HL-60 (cell line): ENCODE data around the gene HTR7.

Experiments
- DNase-seq, 2 experiments: peaks; one replicate each; pipeline ENCODE4 v3.0.0-alpha.2; 2010 to 2020; ENCODE audit warnings: low read depth in 1 of 2, low spot score in 1 of 2
- H3K27ac ChIP-seq: fragments of 250-450 bp; sonication (Bioruptor Pico); replicated peaks from 2 replicates; pipeline ENCODE4 v1.5.1; 2020; ENCODE audit warnings: mild to moderate bottlenecking, moderate library complexity
- H3K27me3 ChIP-seq: fragments of 250-450 bp; sonication (Bioruptor Pico); 2 replicates; pipeline ENCODE4 v1.5.1; 2021; ENCODE audit warnings: mild to moderate bottlenecking, moderate library complexity; ENCODE audit not compliant: insufficient read depth, poor library complexity, severe bottlenecking
- H3K4me3 ChIP-seq: replicated peaks from 2 replicates; pipeline ENCODE4 v1.5.1; 2011; ENCODE audit warnings: mild to moderate bottlenecking, control low read depth, low read length; ENCODE audit not compliant: insufficient read depth
- GABPA ChIP-seq: IDR thresholded peaks from 2 replicates; pipeline ENCODE4 v1.6.1; 2012; ENCODE audit warnings: low read depth
- POLR2AphosphoS5 ChIP-seq: IDR thresholded peaks from 2 replicates; pipeline ENCODE4 v1.6.1; 2012; ENCODE audit warnings: low read depth
- SPI1 ChIP-seq: IDR thresholded peaks from 2 replicates; pipeline ENCODE4 v1.6.1; 2012; ENCODE audit warnings: low read depth, mild to moderate bottlenecking, borderline replicate concordance
- TF ChIP-seq, protein P1 (sequence below): IDR thresholded peaks from 2 replicates; pipeline ENCODE4 v1.6.1; 2012; ENCODE audit warnings: low read depth; ENCODE audit not compliant: insufficient replicate concordance
- TF ChIP-seq, protein P2 (sequence below): IDR thresholded peaks from one replicate; pipeline ENCODE4 v1.5.1; 2011; ENCODE audit warnings: low read length, control low read depth, inconsistent platforms; ENCODE audit not compliant: insufficient read depth

The HTR7 gene

DNA sequence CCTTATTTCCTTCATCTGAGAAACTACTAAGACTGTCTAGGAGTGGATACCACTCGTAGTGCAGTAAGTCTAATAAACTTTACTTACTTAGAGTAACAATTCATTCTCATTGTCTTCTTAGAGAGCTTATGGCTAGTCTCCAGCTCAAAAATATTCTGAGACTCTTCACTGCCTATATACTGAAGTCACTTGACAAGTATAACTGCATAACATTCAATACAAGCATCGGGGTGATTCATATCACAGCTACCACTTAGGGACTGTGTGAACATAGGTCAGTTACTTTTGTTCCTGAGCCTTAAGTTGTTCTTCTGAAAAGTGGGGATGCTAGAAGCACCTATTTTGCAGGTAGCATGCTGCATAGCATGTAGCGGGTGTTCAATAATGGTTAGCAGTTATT is 111.0 kb downstream of the HTR7 start:
- no peak overlapping the region for H3K4me3 ChIP-seq
- no peak overlapping the region for H3K27ac ChIP-seq
- no peak for DNase-seq
- H3K27me3 ChIP-seq = no peaks in the 10 kb centered on the region
- TF ChIP-seq POLR2AphosphoS5 (no peak), SPI1 (no peak), GABPA (no peak)
- TF ChIP-seq, protein P1, sequence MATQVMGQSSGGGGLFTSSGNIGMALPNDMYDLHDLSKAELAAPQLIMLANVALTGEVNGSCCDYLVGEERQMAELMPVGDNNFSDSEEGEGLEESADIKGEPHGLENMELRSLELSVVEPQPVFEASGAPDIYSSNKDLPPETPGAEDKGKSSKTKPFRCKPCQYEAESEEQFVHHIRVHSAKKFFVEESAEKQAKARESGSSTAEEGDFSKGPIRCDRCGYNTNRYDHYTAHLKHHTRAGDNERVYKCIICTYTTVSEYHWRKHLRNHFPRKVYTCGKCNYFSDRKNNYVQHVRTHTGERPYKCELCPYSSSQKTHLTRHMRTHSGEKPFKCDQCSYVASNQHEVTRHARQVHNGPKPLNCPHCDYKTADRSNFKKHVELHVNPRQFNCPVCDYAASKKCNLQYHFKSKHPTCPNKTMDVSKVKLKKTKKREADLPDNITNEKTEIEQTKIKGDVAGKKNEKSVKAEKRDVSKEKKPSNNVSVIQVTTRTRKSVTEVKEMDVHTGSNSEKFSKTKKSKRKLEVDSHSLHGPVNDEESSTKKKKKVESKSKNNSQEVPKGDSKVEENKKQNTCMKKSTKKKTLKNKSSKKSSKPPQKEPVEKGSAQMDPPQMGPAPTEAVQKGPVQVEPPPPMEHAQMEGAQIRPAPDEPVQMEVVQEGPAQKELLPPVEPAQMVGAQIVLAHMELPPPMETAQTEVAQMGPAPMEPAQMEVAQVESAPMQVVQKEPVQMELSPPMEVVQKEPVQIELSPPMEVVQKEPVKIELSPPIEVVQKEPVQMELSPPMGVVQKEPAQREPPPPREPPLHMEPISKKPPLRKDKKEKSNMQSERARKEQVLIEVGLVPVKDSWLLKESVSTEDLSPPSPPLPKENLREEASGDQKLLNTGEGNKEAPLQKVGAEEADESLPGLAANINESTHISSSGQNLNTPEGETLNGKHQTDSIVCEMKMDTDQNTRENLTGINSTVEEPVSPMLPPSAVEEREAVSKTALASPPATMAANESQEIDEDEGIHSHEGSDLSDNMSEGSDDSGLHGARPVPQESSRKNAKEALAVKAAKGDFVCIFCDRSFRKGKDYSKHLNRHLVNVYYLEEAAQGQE = no peak
- TF ChIP-seq, protein P2, sequence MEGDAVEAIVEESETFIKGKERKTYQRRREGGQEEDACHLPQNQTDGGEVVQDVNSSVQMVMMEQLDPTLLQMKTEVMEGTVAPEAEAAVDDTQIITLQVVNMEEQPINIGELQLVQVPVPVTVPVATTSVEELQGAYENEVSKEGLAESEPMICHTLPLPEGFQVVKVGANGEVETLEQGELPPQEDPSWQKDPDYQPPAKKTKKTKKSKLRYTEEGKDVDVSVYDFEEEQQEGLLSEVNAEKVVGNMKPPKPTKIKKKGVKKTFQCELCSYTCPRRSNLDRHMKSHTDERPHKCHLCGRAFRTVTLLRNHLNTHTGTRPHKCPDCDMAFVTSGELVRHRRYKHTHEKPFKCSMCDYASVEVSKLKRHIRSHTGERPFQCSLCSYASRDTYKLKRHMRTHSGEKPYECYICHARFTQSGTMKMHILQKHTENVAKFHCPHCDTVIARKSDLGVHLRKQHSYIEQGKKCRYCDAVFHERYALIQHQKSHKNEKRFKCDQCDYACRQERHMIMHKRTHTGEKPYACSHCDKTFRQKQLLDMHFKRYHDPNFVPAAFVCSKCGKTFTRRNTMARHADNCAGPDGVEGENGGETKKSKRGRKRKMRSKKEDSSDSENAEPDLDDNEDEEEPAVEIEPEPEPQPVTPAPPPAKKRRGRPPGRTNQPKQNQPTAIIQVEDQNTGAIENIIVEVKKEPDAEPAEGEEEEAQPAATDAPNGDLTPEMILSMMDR = no peak

DNA sequence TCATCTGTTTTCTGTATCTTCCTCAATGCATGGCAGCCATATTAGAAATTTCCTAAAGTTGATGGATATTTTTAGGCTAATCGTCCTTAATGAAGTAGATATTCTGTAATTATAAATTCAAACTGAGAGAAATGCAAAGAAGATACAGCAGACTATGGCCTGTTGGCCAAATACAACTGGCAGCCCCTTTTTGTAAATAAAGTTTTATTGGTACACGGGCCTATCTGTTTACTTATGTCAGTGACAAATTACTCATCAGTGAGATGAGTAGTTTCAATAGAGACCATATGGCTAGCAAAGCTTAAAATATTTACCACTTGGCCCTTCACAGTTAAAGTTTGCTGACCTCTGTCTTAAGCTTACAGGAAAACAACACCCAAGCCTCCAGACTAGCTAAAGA is 112.3 kb downstream of the HTR7 start:
- DNase-seq = no peak
- TF ChIP-seq, protein P2 = no peak
- TF ChIP-seq POLR2AphosphoS5 = no peak
- TF ChIP-seq, protein P1 = no peak
- no peak for TF ChIP-seq SPI1
- Histone ChIP-seq H3K27me3 (peaks cover under 1% of the 10 kb centered on the region), H3K27ac (no peak overlapping the region), H3K4me3 (no peak overlapping the region)

- no peak for DNase-seq
- TF ChIP-seq POLR2AphosphoS5 (no peak), GABPA (no peak), SPI1 (no peak)
- TF ChIP-seq, protein P1 = no peak
- TF ChIP-seq, protein P2 = no peak
- peaks cover 3% of the 10 kb centered on the region for H3K27me3 ChIP-seq
- H3K4me3 ChIP-seq = no peak overlapping the region
- no peak overlapping the region for H3K27ac ChIP-seq
Observed at GRCh38 chr10:90743291-90743690, 114.5 kb downstream of the HTR7 start.
